GM21576 (cell line): Measurements from ENCODE around the gene SLC17A4.

Source experiments
- ATAC-seq: cut with Tn5 transposase; IDR thresholded peaks from one replicate; pipeline ENCODE4 v1.9.1; 2021; ENCODE audit warnings: mild to moderate bottlenecking, moderate library complexity; ENCODE audit not compliant: unreplicated experiment

Gene SLC17A4, protein sequence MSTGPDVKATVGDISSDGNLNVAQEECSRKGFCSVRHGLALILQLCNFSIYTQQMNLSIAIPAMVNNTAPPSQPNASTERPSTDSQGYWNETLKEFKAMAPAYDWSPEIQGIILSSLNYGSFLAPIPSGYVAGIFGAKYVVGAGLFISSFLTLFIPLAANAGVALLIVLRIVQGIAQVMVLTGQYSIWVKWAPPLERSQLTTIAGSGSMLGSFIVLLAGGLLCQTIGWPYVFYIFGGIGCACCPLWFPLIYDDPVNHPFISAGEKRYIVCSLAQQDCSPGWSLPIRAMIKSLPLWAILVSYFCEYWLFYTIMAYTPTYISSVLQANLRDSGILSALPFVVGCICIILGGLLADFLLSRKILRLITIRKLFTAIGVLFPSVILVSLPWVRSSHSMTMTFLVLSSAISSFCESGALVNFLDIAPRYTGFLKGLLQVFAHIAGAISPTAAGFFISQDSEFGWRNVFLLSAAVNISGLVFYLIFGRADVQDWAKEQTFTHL

DNA sequence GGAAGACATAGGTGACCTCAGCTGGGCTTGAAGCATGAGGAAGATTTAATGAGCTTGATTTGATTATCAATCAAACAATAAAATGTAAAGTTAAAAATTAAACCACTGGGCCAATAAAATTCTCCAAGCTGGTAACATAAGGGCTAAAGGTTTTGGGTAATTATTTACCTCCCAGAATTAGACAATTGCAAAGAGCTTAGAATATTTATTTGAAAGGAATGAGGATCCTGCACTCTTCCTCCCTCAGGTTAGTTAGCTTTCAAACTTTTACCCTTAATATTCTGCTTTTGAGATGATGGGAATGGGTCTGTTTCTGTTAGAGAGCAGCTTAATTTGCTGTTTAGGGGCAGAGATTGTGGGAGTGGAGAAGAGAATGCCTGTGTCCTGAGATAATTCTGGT lies at the start of gene SLC17A4:
TSS of gene SLC17A4 (plus strand) at position 208 of the 400 bp plus-strand sequence. CDS start 7,221 bp downstream, outside the sequence.
- ATAC-seq = no peak

DNA sequence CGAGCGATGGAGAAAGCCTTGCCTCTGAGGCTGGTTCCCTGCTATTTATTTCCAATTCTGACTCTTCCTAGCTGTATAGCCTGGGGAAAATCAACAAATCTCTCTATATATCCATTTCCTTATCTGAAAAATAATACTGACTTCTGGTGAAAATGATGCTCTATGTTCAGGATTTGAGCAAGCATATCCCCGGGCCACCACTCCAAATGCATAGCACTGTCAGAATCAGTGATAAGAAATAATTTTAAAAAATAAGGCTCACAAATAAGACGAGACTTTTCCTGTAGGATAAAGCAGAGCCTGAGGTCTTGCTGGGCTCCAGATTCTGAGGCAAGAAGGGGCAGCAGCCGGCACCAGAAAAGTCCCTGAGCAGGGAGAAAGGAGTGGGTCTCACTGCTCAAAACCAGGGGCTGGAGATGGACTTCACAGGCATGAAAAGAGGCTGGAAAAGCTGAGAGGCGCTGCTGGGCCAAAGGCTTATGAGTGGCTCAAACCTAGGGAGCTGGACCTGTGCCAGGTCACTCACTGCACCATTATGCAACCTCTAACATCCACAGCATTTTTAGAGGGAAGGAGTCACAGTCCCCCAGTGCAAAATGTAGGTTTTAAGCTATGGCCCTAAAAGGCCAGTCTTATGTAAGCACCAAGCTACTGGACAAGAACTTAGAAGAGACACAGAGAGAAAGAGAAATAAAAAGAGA lies 48.1 kb upstream of the SLC17A4 start:
- ATAC-seq = no peak

DNA sequence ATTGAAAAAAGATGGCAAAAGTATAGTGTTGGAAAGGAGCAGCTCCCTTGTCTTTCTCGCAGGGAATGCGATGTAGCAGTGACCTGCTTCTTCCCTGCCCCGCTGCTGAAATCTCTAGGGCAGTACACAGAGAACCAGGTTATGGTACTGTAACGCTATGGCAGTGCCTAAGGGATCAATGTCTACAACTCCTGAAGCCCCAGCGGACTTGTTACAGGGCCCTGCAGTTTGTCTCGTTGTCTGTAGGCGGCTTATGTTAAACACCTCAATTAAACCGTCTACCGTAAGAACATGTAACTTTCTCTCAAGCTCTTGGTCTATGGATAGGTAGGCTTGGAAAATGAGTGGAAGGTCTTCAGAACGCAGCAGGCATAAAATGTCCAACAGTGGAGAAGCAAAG lies 44.8 kb upstream of the SLC17A4 start:
- ATAC-seq = no peak

DNA sequence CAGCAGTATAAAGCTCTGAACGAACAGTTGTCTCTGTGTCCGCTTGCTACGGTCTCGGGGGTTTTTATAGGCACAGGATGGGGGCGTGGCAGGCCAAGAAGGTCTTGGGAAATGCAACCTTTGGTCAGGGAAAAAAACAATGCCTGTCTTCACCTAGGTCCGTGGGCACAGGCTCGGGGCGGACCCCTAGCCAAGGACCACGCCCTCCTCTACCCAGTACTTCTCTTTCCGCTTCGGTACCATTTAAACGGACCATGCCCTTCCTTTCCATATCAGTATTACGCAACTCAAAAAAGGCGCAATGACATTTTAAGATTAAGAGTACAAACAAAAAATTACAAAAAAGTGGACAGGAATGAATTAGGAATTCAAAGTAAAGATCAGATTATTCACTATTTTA lies 44.3 kb upstream of the SLC17A4 start:
- ATAC-seq = no peak

DNA sequence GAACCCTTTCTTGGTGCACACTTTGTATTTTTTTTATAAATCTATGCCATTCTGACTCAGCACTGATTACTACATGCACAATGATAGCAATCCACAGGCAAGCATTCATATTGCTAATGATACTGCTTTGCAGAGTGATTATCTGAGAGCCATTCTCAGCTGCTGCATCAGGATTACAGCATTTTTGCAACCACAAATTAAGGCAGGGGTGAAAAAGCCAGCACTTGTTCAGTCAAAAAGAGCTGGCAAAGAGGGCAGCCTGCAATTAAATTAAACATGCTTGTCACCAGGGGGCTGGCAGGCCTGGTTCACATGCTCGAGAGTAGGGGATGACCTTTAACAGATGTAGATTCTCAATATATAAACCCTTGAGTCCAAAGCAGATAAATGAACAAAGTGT lies 40.7 kb upstream of the SLC17A4 start:
- ATAC-seq = no peak

DNA sequence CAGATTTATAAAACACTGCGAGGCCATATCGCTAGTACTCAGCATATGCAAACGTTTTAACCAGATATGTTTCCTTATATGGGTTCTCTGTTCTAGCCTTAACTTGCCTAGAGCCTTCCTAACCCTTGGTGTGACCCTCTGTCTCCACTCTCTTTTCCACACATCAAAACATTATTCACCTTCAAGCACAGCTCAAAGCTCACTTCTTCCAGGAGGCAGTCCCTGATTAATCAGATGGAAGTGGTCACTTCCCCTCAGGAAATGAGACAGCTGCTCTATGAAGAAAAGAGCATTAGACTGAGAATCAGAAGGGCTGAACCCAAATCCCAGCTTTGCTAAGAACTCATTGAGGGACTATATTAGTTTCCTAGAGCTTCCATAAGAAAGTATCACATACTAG lies 39.8 kb upstream of the SLC17A4 start:
- no peak for ATAC-seq

DNA sequence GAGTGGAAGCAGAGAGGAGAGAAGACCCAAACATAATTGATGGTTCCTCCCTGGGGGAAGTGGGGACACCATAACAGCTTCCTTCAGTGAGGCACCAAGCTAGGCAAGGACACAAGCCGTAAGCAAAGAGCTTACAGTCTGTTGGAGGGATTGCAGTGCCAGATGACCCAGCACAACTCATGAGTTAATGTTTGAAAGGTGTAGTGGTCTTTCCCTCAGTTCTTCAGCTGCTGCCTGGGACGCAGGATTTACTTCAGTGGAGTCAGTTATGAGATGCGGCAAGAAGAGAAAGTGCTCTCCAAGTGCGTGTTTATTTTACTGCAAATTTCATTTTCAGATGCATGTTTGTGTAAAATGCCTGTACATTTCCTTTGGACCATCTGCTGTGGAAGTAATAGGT lies 38.7 kb upstream of the SLC17A4 start:
- no peak for ATAC-seq

DNA sequence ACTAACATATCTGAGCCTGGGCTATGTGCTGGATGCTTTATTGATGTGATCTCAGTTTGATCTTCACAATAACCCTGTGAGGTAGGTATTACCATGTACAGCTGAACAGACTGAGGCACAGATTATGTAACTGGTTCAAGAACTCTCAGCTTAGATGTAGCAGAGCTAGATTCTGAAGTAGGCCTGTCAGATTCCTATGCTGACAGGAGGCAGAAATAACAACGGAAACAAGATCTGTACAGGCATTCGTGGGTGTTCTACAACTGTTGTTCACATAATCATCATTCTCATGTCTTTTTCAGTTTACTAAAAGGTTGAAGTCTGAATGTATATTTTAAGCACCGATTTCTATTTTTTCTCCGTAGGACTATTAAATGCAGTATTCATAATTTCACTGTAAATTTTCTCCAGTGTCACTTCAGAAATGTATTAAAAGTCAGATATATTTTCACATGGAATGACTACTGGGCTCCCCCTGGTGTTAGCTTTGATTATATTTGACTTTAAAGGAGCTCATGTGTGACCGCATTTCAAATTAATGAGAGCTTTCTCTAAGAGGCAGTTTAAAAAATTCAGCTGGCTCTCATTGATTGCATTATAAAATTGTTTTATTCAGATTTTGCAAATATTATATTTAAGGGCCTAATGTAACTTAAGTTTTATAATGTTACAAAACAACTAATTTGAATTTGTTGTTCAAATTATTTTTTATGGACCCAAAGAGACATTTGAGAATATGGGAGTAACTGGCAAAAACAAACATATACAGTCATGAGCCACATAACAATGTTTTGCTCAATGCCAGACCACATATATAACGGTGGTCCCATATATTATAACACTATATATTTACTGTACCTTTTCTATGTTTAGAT lies 36.4 kb upstream of the SLC17A4 start:
- no peak for ATAC-seq

DNA sequence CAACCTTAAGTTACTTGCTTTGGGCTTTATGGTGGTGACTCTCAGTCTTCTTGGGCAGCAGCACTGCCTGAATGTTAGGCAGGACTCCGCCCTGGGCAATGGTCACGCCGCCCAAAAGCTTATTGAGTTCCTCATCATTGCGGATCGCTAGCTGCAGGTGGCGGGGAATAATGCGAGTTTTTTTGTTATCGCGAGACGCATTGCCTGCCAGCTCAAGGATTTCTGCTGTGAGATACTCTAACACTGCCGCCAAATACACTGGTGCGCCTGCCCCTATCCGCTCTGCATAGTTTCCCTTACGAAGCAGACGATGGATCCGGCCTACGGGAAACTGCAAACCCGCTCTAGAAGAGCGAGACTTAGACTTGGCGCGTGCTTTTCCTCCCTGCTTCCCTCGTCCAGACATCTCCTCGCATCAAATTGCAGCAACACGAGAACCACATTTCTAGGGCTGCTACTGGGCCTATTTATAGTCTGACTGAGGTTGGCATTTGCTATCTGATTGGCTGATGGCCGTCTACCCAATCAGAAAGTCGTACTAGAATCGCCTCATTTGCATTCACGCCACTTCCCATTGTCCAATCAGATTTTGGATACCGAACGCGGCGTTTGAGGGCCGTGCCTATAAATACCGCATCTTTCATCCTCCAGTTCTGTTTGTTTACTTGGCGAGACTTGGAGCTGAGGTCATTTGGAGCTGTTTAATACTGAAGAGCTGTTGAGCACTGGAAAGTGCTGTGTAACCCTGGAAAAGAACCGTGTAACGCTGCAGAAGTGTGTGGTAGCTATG lies 28.2 kb upstream of the SLC17A4 start:
- ATAC-seq = no peak

DNA sequence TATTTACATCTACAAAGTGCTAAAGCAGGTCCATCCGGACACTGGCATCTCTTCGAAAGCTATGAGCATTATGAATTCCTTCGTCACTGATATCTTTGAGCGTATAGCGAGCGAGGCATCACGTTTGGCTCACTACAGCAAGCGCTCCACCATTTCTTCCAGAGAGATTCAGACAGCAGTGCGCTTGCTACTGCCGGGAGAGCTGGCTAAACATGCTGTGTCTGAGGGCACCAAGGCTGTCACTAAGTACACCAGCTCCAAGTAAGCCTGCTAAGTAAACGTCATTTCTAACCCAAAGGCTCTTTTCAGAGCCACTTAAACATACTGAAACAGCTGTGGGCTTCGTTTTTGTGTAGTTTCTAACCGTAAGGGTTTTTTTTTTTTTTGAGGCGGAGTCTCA lies 27.5 kb upstream of the SLC17A4 start:
- ATAC-seq = no peak

DNA sequence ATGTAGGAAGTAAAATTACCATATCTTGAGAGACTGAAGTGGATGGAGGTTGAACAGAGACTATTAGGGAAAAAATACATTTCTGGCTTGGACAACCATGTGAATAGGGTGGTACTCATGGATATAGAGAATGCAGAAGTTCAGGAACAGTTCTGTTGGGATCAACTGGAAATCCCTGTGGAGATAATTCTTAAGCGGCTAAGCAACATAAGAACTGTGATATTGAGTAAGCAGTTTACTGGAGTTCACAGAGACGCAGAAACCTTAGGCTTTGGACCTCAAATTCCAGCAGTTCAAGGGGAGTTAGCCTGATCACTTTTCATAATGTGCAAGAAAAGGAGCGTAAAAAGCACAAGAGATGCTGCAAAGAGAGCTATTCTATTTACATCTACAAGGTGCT lies 23.6 kb upstream of the SLC17A4 start:
- no peak for ATAC-seq

DNA sequence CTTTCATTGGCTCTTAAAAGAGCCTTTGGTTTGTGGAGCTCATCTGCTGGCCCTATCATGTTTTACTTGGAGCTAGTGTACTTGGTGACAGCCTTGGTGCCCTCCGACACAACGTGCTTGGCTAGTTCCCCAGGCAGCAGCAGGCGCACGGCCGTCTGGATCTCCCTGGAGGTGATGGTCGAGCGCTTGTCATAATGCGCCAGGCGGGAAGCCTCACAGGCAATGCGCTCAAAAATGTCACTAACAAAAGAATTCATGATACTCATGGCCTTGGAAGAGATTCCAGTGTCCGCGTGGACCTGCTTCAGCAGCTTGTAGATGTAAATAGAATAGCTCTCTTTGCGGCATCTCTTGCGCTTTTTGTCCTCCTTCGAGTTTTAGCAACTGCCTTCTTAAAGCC lies 22.8 kb upstream of the SLC17A4 start:
- ATAC-seq = no peak

DNA sequence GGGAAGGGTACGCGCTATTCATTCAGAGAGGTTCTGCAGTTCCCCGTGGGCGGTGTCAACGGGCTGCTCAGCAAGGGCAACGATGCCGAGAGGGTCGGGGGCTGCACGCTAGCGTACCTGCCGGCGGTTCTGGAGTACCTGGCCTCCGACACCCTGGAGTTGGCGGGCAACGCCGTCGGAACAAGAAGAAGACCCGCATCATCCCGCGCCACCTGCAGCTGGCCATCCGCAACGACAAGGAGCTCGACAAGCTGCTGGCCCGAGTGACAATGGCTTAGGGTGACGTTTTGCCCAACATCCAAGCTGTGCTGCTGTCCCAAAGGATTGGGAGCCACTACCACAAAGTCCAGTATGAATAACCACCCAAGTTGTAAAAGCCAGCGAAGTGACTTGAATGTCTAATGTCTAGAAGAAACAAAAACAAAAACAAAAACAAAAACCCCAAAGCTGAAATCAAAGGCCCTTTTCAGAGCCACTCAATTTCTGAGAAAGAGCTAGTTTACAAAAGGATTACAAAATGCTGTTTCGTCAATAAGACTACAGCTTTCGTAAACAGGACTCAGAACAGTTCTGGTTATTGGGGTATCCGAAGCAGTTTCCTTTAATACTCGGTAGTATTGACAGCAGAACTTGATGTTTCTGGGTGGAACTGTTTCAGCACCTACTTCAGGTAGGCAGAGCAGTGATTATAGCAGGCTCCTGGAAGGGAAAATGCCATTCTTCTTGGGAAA lies 21.9 kb upstream of the SLC17A4 start:
- no peak for ATAC-seq

DNA sequence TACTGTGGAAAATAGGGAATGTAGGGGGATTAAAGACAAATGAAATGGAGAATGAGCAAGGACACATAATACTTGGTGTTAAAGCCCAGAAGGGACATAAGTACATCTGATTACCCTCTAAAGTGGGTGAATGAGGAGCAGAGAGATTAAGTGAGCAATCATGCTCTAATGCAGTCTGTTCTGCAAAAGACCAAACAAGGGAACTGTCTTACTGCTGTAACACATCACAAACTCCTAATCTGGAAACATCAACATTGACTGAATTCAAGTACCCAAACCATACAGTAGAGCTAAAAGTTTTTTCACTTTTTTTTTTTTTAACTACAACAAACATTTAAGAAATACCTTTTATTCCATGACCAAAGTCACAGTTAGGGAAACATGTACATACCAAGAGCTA lies 19.3 kb upstream of the SLC17A4 start:
- ATAC-seq = no peak

DNA sequence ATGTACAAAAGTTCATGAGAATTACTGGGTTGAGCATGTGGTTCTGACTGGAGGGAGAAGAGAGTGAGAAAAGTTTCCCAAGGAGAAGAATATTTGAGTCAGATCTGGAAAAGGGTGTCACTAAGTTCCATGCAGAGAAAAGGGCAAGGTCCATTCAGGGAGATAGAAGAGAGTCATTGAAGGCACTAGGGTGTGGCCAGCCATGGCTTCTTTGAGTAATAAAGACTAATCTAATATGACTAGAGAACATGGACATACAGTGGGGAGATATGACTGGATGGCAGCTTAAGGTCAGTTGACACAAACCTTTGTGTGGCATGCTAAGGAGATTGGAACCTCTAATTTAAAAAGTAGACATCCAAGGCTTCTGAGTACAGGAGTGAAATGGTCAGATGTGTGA lies 10.7 kb upstream of the SLC17A4 start:
- ATAC-seq = no peak

DNA sequence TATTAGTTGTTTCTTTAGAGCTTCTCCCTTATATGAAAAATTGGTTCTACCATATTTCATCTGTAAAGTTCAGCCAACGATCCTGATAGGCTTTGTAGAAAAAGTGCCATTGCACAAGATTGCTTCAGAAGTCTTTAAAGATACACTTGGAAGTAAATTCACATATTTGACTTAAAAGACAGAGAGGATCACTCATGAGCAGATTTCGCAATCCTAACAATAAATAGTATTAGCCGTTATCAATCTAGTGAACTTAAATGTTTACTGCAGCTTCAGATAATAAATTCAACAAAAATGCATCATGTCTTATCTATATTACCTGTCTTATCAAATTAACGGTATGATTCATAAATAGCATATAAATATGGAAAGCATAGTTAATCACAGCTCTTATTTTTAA lies 8.7 kb upstream of the SLC17A4 start:
- ATAC-seq = no peak

DNA sequence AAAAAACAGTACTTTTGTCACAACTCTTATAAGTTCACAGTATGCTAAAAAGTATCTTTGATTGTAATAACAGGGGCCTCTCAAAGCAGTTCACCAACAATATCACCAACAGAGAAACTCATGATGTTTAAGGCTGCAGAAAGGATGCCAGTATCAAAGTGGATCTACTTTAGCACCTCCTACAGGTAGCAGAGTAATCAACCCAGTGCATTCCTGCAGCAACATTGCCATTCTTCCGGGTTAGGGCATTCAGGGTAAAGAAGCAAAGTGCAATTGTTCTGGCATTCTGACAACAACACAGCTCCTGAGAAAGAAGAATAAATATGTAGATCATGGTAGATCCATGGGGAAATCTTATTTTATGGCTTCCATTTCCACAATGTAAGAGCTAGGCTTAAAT lies 7.6 kb upstream of the SLC17A4 start:
- no peak for ATAC-seq

DNA sequence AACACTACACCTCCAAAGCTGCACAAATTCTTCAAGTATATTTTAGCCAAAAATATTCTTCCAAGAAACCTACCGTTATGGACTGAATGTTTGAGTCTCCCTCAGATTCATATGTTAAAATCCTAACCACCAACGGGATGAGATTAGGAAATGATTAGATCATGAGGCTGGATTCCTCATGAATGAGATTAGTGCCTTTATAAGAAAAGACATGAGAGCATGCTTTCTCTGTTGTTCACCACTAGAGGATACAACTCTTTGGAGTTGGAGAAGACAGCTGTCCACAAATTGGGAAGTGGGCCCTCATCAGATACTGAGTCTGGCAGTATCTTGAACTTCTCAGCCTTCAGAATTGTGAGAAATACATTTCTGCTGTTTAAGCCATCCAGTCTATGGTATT lies 7.1 kb upstream of the SLC17A4 start:
- no peak for ATAC-seq

DNA sequence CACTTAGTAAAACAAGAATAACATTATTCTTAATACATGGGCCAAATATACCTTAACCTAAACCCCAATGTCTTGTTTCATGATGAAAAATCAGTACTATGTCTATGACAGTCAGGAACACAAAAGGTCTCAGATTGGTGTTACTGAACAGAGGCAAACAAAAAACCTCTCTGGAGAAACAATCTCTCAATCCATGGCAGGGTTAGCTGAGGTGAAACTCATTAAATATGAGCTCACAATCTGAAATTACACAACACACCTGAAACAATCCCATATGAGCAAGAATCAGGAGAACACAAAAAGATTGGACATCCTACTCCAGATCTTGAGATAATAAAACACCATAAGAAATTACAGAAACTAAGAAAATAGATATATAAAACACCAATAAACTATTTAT lies 6.5 kb upstream of the SLC17A4 start:
- no peak for ATAC-seq
